ENCODE measurements around the gene DDX21. TPM values are rescaled to one million over a fixed set of nuclear protein-coding genes. Genes with fewer than 3 reads are reported as not detected.

Gene DDX21
- total RNA-seq, 1 experiment from 2014 or later, result 153 TPM

GRCh38 chr10:68950598-68950997 is 5.4 kb upstream of the DDX21 start:
- H3K9me3 ChIP-seq (ENCODE audit: control insufficient read depth in 1 of 2, insufficient read depth in 1 of 2, low read depth in 1 of 2, low read length in 2 of 2), result no peaks in the 10 kb centered on the region
- H3K4me2 ChIP-seq (ENCODE audit: low read length), result no peak overlapping the region
- H3K9me2 ChIP-seq (ENCODE audit: insufficient read depth), result no peaks in the 10 kb centered on the region
- BruUV-seq (replicated peaks), result no TSS peak
- no peak overlapping the region for H2AFZ ChIP-seq (ENCODE audit: low read depth, low read length, poor library complexity, severe bottlenecking)
- H3K27ac ChIP-seq (ENCODE audit: low read depth, low read length), result no peak overlapping the region
- ATAC-seq (no peak), DNase-seq (ENCODE audit: low read depth, low spot score) (no peak)
- no peaks in the 10 kb centered on the region for H4K20me1 ChIP-seq (ENCODE audit: insufficient read depth)
- no peaks in the 10 kb centered on the region for H3K27me3 ChIP-seq (ENCODE audit: insufficient read depth, low read length)
- RAD21 ChIA-PET (ENCODE audit: low non-redundant PET in 1 of 2, low total read pairs in 2 of 2, uncharacterized antibody in 2 of 2, unreplicated experiment in 2 of 2), result no interaction called here
- TF ChIP-seq JUND (IDR thresholded peaks at IDR 0.05) (no peak), ZBTB33 (IDR thresholded peaks at IDR 0.05; ENCODE audit: extremely low read depth, insufficient replicate concordance, low read length) (no peak), SIN3A (IDR thresholded peaks at IDR 0.05; ENCODE audit: low read depth) (no peak), RAD21 (IDR thresholded peaks at IDR 0.05; ENCODE audit: low read depth) (no peak), SRF (IDR thresholded peaks at IDR 0.05; ENCODE audit: low read depth) (no peak), CTCF (IDR thresholded peaks at IDR 0.05 in 2 of 3, conservative IDR thresholded peaks at IDR 0.05 in 1 of 3; ENCODE audit: borderline replicate concordance in 1 of 3, insufficient read depth in 1 of 3, low read depth in 2 of 3, low read length in 2 of 3) (no peak), REST (IDR thresholded peaks at IDR 0.05; ENCODE audit: low read depth) (no peak), POLR2A (IDR thresholded peaks at IDR 0.05; ENCODE audit: borderline replicate concordance, extremely low read depth, insufficient read depth, insufficient read length) (no peak), EZH2 (IDR thresholded peaks at IDR 0.05) (no peak), ZNF274 (IDR thresholded peaks at IDR 0.05; ENCODE audit: low read depth, low read length) (no peak), POLR2AphosphoS5 (IDR thresholded peaks at IDR 0.05; ENCODE audit: low read depth, low read length) (no peak), SP1 (IDR thresholded peaks at IDR 0.05; ENCODE audit: low read depth) (no peak), ATF3 (IDR thresholded peaks at IDR 0.05) (no peak), EZH2phosphoT487 (IDR thresholded peaks at IDR 0.05; ENCODE audit: borderline replicate concordance) (no peak), MAX (IDR thresholded peaks at IDR 0.05) (no peak)
- CTCF ChIA-PET, result no interaction called here
- H3K9ac ChIP-seq (ENCODE audit: low read length), result no peak overlapping the region
- POLR2A ChIA-PET, result no interaction called here
- peaks cover 8% of the 10 kb centered on the region; the same call in 1 of the 2 replicates for H3K79me2 ChIP-seq (ENCODE audit: insufficient read depth, low read length)
- H3K4me3 ChIP-seq (replicated peaks in 1 of 2; ENCODE audit: low read depth in 1 of 2, low read length in 2 of 2), result no peak overlapping the region
- peaks cover 5 to 7% of the 10 kb centered on the region in 2 experiments; a peak in 2 of 4 replicates for H3K4me1 ChIP-seq (ENCODE audit: control insufficient read depth in 1 of 2, insufficient read depth in 2 of 2, low read length in 2 of 2)
- peaks cover 3 to 19% of the 10 kb centered on the region in 2 experiments; a peak in 3 of 4 replicates for H3K36me3 ChIP-seq (ENCODE audit: control insufficient read depth in 1 of 2, insufficient read depth in 2 of 2, low read length in 2 of 2)
- intact Hi-C loops (cut with micrococcal nuclease), result loop anchor here (10.0 kb wide), 1 partner anchor 156 kb away; no protein-coding TSS in a partner anchor

Data from HCT116 (cell line).